NCI-H2107 (cell line): Measurements from ENCODE around the gene REXO1.
"Not testable (repeated sequence)": the region's sequence is repeated elsewhere in the genome, so short reads cannot be mapped to it uniquely, and the experiment has no call there.

Source experiments
- DNase-seq: peaks from one replicate; lab custom pipeline; 2025; lab: John Stamatoyannopoulos, UW

Gene REXO1

DNA sequence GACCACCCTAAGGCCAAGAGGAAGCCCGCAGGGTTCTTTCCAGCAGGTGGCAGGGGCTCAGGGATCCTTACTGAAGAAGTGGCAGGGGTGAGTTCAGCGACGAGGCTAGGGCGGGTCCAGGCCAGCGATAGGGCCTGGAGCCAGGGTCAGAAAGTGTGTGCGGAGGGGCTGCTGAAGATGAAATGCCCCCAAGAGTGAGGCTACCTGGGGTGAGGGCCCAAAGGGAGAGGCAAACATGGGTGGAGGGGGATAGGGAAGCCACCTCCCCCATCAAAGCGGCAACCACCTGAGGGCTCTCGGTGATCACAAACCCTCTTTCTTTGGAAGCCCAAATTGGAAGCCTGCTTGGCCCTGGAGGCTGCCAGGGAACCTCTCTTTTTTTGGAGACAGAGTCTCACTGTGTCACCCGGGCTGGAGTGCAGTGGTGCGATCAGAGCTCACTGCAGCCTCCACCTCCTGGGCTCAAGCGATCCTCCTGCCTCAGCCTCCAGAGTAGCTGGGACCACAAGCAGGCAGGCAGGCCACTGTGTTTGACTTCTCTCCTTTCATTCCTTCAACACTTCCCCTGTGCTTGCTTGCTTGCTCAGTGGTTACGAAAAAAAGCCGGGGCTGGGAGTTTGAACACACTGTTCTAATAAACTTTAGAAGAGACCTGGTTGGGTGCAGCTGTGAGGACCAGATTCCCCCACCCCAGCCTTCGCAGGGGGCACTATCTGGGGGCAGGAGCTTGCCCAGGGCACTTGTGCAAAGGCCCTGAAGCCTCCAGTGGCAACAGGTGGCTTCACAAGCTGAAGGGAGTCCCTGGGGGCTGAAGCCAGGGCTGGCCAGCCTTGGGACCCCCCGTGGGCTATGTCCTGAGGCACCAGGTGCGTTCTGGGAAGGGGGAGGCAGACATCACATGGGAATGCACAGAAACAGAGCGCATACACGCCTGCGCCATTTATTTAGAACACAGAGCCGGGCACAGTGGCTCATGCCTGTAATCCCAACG is 34.8 kb downstream of the REXO1 start:
- no peak for DNase-seq

- no peak for DNase-seq
Observed at GRCh38 chr19:1812426-1813191, 35.7 kb downstream of the REXO1 start.

DNA sequence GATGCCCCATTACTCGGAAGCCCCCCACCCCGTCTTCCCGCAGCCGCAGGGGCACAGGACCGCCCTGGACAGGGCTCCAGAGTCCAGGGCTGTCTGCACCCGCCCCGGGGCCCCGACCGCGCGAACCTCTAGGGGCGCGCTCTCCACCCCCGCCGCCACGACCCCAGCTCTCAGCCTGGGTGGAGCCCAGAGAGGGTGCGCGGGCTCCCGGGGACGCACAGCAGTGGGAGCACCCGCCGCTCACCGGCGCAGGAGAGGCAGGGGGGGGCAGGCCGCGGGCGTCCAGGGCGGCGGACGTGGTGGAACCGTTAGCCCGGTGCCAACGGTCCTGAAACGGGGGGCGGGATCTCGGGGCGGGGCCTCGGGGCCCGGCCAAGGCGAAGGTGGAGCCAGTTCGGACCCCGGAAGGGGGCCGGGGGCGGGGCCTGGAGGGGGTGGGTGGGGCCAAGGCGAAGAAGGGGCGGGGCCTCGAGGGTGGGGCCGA is 36.3 kb downstream of the REXO1 start, which contains the start of gene ATP8B3:
Gene ATP8B3, minus strand, starts transcription at position 335 of the 484 bp plus-strand sequence. CDS start 540 bp downstream, outside the sequence.
- DNase-seq = no peak

DNA sequence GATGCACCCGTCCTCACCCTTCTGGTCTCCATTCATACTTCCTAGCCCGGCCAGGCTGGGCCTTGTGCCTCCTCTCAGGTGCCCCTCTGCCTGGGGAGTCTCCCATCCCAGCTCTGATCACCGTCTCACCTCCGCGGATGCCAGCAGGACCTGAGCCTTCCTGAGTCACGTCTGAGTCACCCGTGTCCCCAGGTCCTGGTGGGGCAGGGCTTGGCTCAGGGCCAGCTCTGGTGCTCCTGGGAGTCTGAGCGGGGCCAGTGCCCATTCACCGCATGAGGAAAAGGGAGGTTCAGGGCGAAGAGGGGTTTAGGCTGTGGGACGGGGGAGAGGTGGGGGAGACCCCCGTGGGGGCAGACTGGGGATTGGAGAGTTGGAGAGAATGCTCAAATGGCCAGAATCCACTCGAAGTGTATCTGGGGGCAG is 36.8 kb downstream of the REXO1 start:
- no peak for DNase-seq

- no peak for DNase-seq
Observed at GRCh38 chr19:1810439-1811160, 37.7 kb downstream of the REXO1 start.

DNA sequence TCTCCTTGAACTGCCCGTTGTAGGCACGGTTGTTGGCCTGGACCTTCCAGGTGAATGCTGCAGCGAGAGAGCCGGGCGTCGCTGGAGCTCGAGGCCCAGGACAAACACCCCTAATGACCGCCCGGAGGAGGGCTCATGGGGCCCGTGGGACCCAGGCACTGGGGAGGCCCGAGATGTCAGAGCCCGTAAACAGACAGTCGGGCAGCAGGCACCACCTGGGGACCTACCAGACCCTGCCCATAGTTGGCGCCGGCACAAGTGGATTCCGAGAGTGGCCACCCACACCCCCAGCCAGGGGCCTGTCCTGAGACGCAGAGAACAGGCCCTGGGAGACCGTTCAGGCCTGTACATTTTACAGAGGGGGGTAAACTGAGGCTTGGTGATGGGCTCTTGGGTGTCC is 38.6 kb downstream of the REXO1 start:
- no peak for DNase-seq

DNA sequence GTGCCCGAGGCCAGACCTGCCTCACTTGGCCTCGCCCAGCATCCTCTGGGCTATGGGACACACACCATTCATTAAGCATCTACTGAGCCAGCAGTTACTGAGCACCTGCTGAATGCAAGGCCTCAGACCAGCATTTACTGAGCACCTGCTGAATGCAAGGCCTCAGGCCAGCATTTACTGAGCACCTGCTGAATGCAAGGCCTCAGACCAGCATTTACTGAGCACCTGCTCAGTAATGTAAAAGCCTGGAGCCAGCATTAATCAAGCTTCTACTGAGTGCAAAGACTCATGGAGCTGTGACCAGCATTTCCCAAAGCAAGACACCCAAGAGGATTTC is 39.9 kb downstream of the REXO1 start:
- DNase-seq = no peak

GRCh38 chr19:1807695-1808394 is 40.4 kb downstream of the REXO1 start:
- DNase-seq = no peak

GRCh38 chr19:1807030-1807694 is 41.1 kb downstream of the REXO1 start:
- no peak for DNase-seq

GRCh38 chr19:1806184-1807029 is 41.9 kb downstream of the REXO1 start:
- no peak for DNase-seq

DNA sequence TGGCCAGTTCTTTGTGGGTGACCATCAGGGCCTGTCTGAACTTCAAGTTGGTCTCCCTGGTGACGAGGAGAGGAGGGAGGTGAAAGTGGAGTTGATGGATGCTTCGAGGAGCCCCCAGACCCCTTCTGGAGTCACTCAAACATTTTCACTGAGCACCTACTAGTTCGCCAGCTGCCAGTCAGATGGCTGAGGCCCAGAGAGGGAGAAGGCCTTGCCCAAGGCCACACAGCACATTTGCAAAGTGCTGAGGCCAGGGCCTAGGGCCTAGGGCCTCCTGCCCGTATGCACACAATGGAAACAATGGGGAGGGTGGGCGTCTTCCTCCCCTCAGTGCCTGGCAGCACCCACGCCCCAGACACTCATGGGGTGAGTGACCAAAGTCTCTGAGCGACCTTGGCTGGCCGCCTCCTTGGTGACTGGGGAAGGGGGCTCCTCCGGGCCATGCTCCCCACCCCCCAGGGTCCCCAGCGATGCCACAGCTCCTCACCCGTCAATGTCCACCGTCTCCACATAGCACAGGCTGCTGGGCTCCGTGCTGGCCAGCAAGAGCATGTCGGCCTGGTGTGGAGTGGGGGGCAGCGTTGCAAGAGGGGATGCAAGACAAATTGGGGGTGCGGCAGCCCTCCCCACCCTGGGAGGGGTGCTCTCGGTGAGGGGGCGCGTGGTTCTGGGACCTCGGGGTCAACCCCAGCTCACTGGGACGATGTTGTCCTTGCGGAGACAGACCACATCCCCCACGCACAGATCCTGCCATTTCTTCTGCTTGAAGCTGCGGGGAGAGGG is 42.7 kb downstream of the REXO1 start:
- DNase-seq = no peak

DNA sequence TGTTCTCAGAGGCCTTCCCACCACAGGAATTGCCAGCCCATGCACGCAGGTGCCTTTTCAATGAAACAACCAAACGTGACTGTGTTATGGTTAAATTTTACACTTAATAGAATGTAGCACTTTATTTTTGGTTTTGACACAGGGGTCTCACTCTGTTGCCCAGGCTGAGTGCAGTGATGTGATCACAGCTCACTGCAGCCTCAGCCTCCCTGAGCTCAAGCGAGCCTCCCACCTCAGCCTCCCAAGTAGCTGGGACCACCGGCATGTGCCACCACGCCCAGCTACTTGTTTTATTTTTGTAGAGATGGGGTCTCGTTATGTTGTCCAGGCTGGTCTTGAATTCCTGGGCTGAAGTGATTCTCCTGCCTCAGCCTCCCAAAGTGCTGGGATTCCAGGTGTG is 43.4 kb downstream of the REXO1 start:
- no peak for DNase-seq

DNA sequence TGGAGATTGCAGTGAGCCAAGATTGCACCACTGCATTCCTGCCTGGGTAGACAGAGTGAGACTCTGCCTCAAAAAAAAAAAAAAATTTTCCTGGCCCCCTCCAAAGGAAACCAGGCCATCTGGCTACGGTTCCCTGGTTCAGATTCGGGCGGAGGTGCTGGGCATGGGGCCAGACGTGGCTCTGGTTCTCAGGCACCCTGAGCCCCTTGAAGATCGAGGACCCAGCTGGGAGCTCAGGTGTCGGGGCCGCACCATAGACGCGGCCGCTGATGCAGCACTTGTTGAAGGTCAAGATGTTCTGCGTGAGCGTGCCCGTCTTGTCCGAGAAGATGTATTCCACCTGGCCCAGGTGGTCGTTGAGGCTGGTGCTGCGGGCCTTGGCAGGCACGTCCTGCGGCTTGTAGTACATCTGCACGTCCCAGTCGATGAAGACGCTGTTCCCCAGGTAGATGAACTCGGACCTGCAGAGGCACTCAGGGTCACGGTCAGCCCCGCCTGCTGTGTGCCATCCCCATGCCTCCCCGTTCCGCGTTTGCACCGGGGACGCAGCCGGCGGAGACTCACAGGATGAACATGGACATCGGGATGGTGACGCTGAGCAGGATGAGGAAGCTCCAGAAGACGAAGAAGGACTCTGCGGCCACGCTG is 48.5 kb downstream of the REXO1 start:
- no peak for DNase-seq

DNA sequence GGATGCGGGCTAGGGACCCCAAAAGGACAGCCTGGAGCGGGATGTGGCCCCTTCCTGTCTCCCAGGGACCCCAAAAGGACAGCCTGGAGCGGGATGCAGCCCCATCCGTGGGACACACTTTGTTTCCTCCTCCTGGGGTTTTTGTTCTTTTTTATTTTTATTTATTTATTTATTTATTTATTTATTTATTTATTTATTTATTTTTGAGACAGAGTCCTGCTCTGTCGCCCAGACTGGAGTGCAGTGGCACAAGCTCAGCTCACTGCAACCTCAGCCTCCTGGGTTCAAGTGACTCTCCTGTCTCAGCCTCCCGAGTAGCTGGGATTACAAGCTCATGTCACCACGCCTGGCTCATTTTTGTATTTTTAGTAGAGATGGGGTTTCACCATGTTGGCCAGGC is 51.0 kb downstream of the REXO1 start:
- DNase-seq = not testable (repeated sequence)

DNA sequence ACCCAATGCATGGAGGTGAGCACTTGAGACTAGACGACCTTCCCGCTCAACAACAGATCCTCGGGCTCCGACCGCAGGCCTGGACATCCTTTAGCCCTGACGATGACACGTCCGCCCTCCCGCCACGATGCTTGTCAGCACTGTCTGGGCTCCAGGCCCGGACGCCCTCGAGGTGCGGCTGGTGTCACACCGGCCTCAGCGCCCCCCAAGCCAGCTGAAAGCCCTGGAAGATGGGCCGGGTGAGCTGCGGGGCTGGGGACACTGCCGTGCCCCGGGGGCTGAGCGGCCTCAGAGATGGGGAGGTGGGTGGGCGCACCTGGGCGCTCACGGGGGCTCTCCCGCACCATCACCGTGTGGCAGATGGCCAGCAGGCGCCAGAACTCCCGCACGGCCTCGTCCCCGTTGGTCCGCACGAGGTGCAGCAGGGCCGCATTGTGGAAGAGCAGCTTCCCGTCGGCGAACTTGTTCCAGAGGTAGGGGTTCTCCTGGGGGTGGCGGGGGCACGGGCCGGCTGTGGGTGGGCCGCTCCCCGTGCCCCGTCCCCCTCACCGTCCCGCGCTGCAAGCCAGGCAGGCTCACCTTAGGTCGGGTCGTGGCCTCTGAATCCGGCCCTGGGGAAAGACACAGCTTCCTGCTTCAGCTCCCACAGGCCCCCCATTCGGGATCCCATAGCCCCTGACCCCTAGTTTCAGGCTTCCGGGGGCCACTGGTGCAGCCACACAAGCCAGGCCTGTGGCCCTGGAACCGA is 51.7 kb downstream of the REXO1 start:
- DNase-seq = no peak

DNA sequence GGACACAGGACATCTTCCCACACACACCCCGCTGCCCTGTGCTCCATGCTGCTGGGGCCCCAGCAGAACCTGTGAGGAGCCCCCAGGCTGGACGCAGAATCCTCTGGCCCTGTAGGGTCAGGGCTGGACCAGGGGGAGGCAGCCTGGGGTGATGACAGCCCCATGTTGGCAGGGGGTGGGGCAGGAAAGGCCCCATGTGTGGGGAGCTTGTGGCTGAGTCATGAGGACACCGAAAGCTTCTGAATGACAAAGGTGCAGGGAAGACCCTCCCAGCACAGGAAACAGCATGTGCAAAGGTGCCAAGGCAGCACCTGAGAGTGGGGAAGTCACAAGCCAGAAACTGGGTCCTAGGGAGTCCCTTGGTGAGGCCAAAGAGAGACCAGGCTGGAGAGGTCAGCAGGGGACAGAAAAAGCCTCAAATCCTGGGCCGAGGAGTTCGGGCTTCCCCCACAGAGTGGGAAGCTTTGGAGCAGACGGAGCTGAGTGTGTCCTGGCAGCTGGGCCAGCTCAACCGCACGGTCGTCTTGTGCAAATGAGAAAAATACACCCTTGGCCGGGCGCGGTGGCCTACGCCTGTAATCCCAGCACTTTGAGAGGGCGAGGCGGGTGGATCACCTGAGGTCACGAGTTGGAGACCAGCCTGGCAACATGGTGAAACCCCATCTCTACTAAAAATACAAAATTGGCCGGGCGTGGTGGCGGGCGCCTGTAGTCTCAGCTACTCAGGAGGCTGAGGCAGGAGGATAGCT is 53.7 kb downstream of the REXO1 start:
- DNase-seq = no peak

DNA sequence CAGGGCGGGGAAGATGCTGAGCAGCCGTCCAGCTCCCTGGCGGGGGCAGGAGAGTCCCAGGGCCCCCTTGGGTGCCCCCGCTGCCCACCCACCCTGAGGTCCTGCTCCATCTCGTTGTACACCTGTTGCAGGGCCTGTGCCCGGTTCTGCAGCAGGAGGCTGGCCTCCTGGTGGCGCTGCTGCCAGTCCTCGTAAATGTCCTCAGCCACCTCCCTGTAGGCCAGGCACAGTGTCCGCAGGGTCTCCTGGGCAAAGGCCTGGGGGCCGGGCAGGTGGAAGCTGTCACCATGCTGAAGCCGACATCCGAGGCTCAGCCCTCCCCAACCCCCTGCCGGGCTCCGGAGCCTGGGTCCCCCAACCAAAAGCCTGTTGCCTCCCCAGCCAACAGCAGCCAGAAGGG is 56.4 kb downstream of the REXO1 start:
- no peak for DNase-seq
